HCT116 (cell line): Measurements from ENCODE around the gene TROAP. TPM values are rescaled to one million over a fixed set of nuclear protein-coding genes. Genes with fewer than 3 reads are reported as not detected.

Experiments
- ATAC-seq: fragments of 200-7000 bp; cut with Tn5 transposase; 2 replicates; pipeline ENCODE4 v1.9.1; 2020; ENCODE audit warnings: mild to moderate bottlenecking, moderate library complexity
- BruUV-seq: library from RNA; stranded (reverse); fragments of 400-500 nt; replicated peaks from 2 replicates; lab custom pipeline; 2021; lab: Mats Ljungman, UMichigan
- CTCF ChIA-PET: fragments of 300-600 bp; sonication (Branson Sonifier 250); formaldehyde crosslinking; loops from one replicate; lab custom pipeline; 2021; ENCODE audit warnings: antibody characterized with exemption; lab: Charles Lee
- POLR2A ChIA-PET: fragments of 300-600, 350-600 bp; sonication (Branson Sonifier 250); formaldehyde crosslinking; loops from one replicate; lab custom pipeline; 2021; ENCODE audit warnings: antibody characterized with exemption; lab: Charles Lee
- RAD21 ChIA-PET, 2 experiments: fragments of 300-600 bp; sonication (Branson Sonifier 250); formaldehyde crosslinking; loops; one replicate each; lab custom pipeline; 2023; ENCODE audit warnings: low total read pairs in 2 of 2; ENCODE audit not compliant: uncharacterized antibody in 2 of 2, unreplicated experiment in 2 of 2, low non-redundant PET in 1 of 2; lab: Charles Lee
- DNase-seq: peaks from one replicate; pipeline ENCODE4 v3.0.0-alpha.2; 2010; ENCODE audit warnings: low read depth, low spot score
- H2AFZ ChIP-seq: fragments of 200-600 bp; shearing (Covaris generic), sonication (generic); 2 replicates; pipeline ENCODE4 v1.6.1; 2017; ENCODE audit warnings: low read depth, mixed run types, mixed read lengths, antibody characterized with exemption, low read length; ENCODE audit not compliant: poor library complexity, severe bottlenecking
- H3K27ac ChIP-seq: 2 replicates; pipeline ENCODE4 v1.5.1; 2012; ENCODE audit warnings: low read depth, low read length
- H3K27me3 ChIP-seq: fragments of 200-600 bp; sonication (generic); 2 replicates; pipeline ENCODE4 v1.6.1; 2016; ENCODE audit warnings: mixed run types, low read length, mixed read lengths; ENCODE audit not compliant: insufficient read depth
- H3K36me3 ChIP-seq, 2 experiments: fragments of 200-500 bp in 1 of 2; fragments of 200-600 bp in 1 of 2; sonication (Bioruptor generic) in 1 of 2; sonication (generic) in 1 of 2; 2 replicates each; pipeline versions ENCODE4 v1.5.1 to v1.6.1; 2014 to 2016; ENCODE audit warnings: low read length in 2 of 2, inconsistent platforms in 1 of 2, mixed read lengths in 1 of 2, mixed run types in 1 of 2; ENCODE audit not compliant: insufficient read depth in 2 of 2, control insufficient read depth in 1 of 2
- H3K4me1 ChIP-seq, 2 experiments: fragments of 200-600 bp in 1 of 2; sonication (generic) in 1 of 2; 2 replicates each; pipeline versions ENCODE4 v1.5.1 to v1.6.1; 2012 to 2017; ENCODE audit warnings: low read length in 2 of 2, inconsistent platforms in 1 of 2, mild to moderate bottlenecking in 1 of 2, mixed read lengths in 1 of 2, mixed run types in 1 of 2, moderate library complexity in 1 of 2; ENCODE audit not compliant: insufficient read depth in 2 of 2, control insufficient read depth in 1 of 2
- H3K4me2 ChIP-seq: fragments of 200-600 bp; sonication (generic); 2 replicates; pipeline ENCODE4 v1.6.1; 2017; ENCODE audit warnings: mixed run types, low read length, mixed read lengths
- H3K4me3 ChIP-seq, 2 experiments: fragments of 200-600 bp in 1 of 2; sonication (generic) in 1 of 2; replicated peaks in 1 of 2; 2 replicates each; pipeline ENCODE4 v1.5.1; 2011 to 2016; ENCODE audit warnings: low read length in 2 of 2, control low read depth in 1 of 2, low read depth in 1 of 2, mild to moderate bottlenecking in 1 of 2, mixed read lengths in 1 of 2, mixed run types in 1 of 2
- H3K79me2 ChIP-seq: fragments of 200-600 bp; sonication (generic); 2 replicates; pipeline ENCODE4 v1.6.1; 2017; ENCODE audit warnings: mild to moderate bottlenecking, mixed run types, low read length, moderate library complexity, mixed read lengths; ENCODE audit not compliant: insufficient read depth
- H3K9ac ChIP-seq: fragments of 200-600 bp; sonication (generic); 2 replicates; pipeline ENCODE4 v1.6.1; 2016; ENCODE audit warnings: low read length, mixed read lengths
- H3K9me2 ChIP-seq: fragments of 200-600 bp; sonication (generic), shearing (Covaris generic); 2 replicates; pipeline ENCODE4 v1.6.1; 2017; ENCODE audit warnings: mixed run types, mild to moderate bottlenecking, moderate library complexity; ENCODE audit not compliant: insufficient read depth
- H3K9me3 ChIP-seq, 2 experiments: fragments of 200-500 bp in 1 of 2; fragments of 200-600 bp in 1 of 2; sonication (Bioruptor generic) in 1 of 2; sonication (generic) in 1 of 2; 2 replicates each; pipeline ENCODE4 v1.6.1; 2014 to 2017; ENCODE audit warnings: low read length in 2 of 2, mixed read lengths in 2 of 2, inconsistent platforms in 1 of 2, low read depth in 1 of 2, mild to moderate bottlenecking in 1 of 2, mixed run types in 1 of 2, moderate library complexity in 1 of 2; ENCODE audit not compliant: control insufficient read depth in 1 of 2, insufficient read depth in 1 of 2
- H4K20me1 ChIP-seq: fragments of 200-600 bp; sonication (generic), shearing (Covaris generic); 2 replicates; pipeline ENCODE4 v1.6.1; 2017; ENCODE audit warnings: mixed run types, mild to moderate bottlenecking, moderate library complexity; ENCODE audit not compliant: insufficient read depth
- ATF3 ChIP-seq: IDR thresholded peaks from 2 replicates; pipeline ENCODE4 v1.6.1; 2012
- CBX3 ChIP-seq: IDR thresholded peaks from 2 replicates; pipeline ENCODE4 v1.6.1; 2012; ENCODE audit warnings: low read depth
- CEBPB ChIP-seq: IDR thresholded peaks from 2 replicates; pipeline ENCODE4 v1.6.1; 2012; ENCODE audit warnings: low read depth
- CTCF ChIP-seq, 3 experiments: fragments of 200-600 bp in 1 of 3; sonication (generic) in 1 of 3; IDR thresholded peaks in 2 of 3; conservative IDR thresholded peaks in 1 of 3; 2 replicates each; pipeline ENCODE4 v1.5.1; 2012 to 2017; ENCODE audit warnings: low read depth in 2 of 3, low read length in 2 of 3, antibody characterized with exemption in 1 of 3, borderline replicate concordance in 1 of 3, control low read depth in 1 of 3, mild to moderate bottlenecking in 1 of 3, mixed read lengths in 1 of 3, mixed run types in 1 of 3, moderate library complexity in 1 of 3; ENCODE audit not compliant: insufficient read depth in 1 of 3
- EGR1 ChIP-seq: IDR thresholded peaks from 2 replicates; pipeline ENCODE4 v1.6.1; 2012; ENCODE audit warnings: low read depth
- ELF1 ChIP-seq: IDR thresholded peaks from 2 replicates; pipeline ENCODE4 v1.6.1; 2012; ENCODE audit warnings: low read depth, borderline replicate concordance
- POLR2AphosphoS5 ChIP-seq: IDR thresholded peaks from 2 replicates; pipeline ENCODE4 v1.6.1; 2011; ENCODE audit warnings: mild to moderate bottlenecking, low read depth, low read length, moderate library complexity
- REST ChIP-seq: IDR thresholded peaks from 2 replicates; pipeline ENCODE4 v1.6.1; 2012; ENCODE audit warnings: low read depth
- SRF ChIP-seq: IDR thresholded peaks from 2 replicates; pipeline ENCODE4 v1.6.1; 2012; ENCODE audit warnings: low read depth
- TCF7L2 ChIP-seq: IDR thresholded peaks from 2 replicates; pipeline ENCODE4 v1.7.0; 2011; ENCODE audit warnings: borderline replicate concordance, inconsistent platforms; ENCODE audit not compliant: insufficient read depth, insufficient read length; ENCODE audit errors: extremely low read depth
- ZBTB33 ChIP-seq: IDR thresholded peaks from 2 replicates; pipeline ENCODE4 v1.6.1; 2011; ENCODE audit warnings: mild to moderate bottlenecking, low read length, moderate library complexity; ENCODE audit not compliant: insufficient replicate concordance; ENCODE audit errors: extremely low read depth
- ZFX ChIP-seq: fragments of 450-650 bp; IDR thresholded peaks from 2 replicates; pipeline ENCODE4 v1.6.1; 2017
- intact Hi-C: fragments of 100-400 bp; cut with micrococcal nuclease; formaldehyde crosslinking; loops from 2 replicates; pipeline ENCODE4 v1.10.0; 2022
- total RNA-seq: library from RNA; stranded (reverse); gene quantifications from one replicate; pipeline ENCODE4 v1.2.1, GENCODE V29; 2021; ENCODE audit not compliant: unreplicated experiment

Gene TROAP
- total RNA-seq, 1 experiment from 2014 or later, result 99.1 TPM

GRCh38 chr12:49342066-49342913 is 19.2 kb downstream of the TROAP start:
- Histone ChIP-seq H3K9me3 (no peaks in the 10 kb centered on the region), H2AFZ (peak overlapping the region; percentile 94), H3K4me2 (peak overlapping the region; percentile 78), H3K4me1 (peaks cover 32 to 68% of the 10 kb centered on the region in 2 experiments), H3K4me3 (peak overlapping the region; percentile 35 to 47), H3K27ac (peak overlapping the region; percentile 28; the same call in 1 of the 2 replicates), H3K9me2 (no peaks in the 10 kb centered on the region), H3K27me3 (no peaks in the 10 kb centered on the region), H3K36me3 (no peaks in the 10 kb centered on the region), H3K79me2 (no peaks in the 10 kb centered on the region), H4K20me1 (no peaks in the 10 kb centered on the region), H3K9ac (peak overlapping the region; percentile 46)
- ChIA-PET CTCF (interaction anchor here (0.6 to 3.0 kb wide), 18 partner anchors 10 to 239 kb away, joined by 3 to 45 read pairs (median 4); partner anchors contain the start of gene TROAP), POLR2A (interaction anchor here (1.2 to 1.4 kb wide), 2 partner anchors 33 to 77 kb away, joined by 3 read pairs; no protein-coding TSS in a partner anchor), RAD21 (interaction anchor here in 1 of 2 experiments (1.3 kb wide), 1 partner anchor 11 kb away, joined by 4 read pairs; no protein-coding TSS in a partner anchor)
- DNase-seq, result peak; percentile 79
- BruUV-seq, result no TSS peak
- ATAC-seq, result peak; percentile 84
- no peak for TF ChIP-seq ATF3
- TF ChIP-seq ZBTB33, result no peak
- TF ChIP-seq CTCF (IDR thresholded peaks at IDR 0.05 in 2 of 3, conservative IDR thresholded peaks at IDR 0.05 in 1 of 3; ENCODE audit: borderline replicate concordance in 1 of 3, insufficient read depth in 1 of 3, low read depth in 2 of 3, low read length in 2 of 3), result peak in 2 of 3 experiments; percentile 79 to 86; a peak in 4 of 6 replicates
- peak; percentile 46; the same call in 1 of the 2 replicates for TF ChIP-seq ZFX
- no peak for TF ChIP-seq REST
- no peak for TF ChIP-seq ELF1
- no peak for TF ChIP-seq EGR1
- 0 out of 2 replicates have a peak, but pooled peaks have one; percentile 25 for TF ChIP-seq POLR2AphosphoS5
- TF ChIP-seq TCF7L2, result no peak
- TF ChIP-seq CEBPB, result no peak
- TF ChIP-seq CBX3, result no peak
- no peak for TF ChIP-seq SRF
- intact Hi-C loops, result loop anchor here (1.0 to 2.0 kb wide), 3 partner anchors 43 to 77 kb away; partner anchors contain the start of gene TUBA1C
